ENCODE results near the gene MPIG6B. TPM values are rescaled to one million over a fixed set of nuclear protein-coding genes. Genes with fewer than 3 reads are reported as not detected.

Gene MPIG6B
- polyA plus RNA-seq, 1 donor: 0.88 TPM

DNA sequence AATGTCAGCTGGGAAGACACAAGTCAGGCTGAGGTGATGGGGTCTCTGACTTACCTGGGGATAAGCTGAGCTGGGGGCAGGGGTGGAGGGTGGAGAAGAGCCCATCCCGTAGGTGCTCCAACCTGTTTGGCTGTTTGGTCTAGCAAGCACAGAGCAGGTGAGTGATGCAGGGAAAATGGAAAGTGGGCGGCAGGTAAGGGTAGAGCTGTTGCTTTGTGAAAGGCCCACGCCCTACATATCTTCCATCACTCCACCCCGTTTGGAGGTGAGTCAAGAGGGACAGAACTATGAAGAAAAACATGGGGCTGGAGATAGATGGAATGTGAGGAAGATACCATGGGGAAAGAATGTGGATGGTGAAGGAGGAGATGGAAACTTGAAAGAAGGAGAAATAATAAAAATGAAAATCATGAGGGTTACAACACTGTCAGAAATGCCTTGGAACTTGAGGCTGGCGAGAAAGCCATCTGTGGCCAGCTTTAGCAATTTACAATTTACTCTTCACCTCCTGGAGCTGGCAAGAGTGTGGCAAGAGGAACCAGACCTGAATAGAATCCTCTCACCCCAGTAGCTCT is 2.9 kb upstream of the MPIG6B start:
- Histone ChIP-seq H3K9me3 (ENCODE audit: control insufficient read depth, low read depth, low read length) (peaks cover 2% of the 10 kb centered on the region), H3K36me3 (ENCODE audit: control insufficient read depth, insufficient read depth, low read length) (no peaks in the 10 kb centered on the region), H3K27ac (ENCODE audit: low read length) (no peak overlapping the region), H3K27me3 (ENCODE audit: control insufficient read depth, insufficient read depth, low read length) (no peaks in the 10 kb centered on the region), H3K4me1 (ENCODE audit: control insufficient read depth, insufficient read depth, low read length) (peaks cover 7% of the 10 kb centered on the region), H3K4me3 (ENCODE audit: low read length) (no peak overlapping the region)
- DNase-seq: no peak
- WGBS (ENCODE audit: insufficient coverage, low lambda C conversion rate): 50% methylated on average over 1 of the region's 5 CpGs

DNA sequence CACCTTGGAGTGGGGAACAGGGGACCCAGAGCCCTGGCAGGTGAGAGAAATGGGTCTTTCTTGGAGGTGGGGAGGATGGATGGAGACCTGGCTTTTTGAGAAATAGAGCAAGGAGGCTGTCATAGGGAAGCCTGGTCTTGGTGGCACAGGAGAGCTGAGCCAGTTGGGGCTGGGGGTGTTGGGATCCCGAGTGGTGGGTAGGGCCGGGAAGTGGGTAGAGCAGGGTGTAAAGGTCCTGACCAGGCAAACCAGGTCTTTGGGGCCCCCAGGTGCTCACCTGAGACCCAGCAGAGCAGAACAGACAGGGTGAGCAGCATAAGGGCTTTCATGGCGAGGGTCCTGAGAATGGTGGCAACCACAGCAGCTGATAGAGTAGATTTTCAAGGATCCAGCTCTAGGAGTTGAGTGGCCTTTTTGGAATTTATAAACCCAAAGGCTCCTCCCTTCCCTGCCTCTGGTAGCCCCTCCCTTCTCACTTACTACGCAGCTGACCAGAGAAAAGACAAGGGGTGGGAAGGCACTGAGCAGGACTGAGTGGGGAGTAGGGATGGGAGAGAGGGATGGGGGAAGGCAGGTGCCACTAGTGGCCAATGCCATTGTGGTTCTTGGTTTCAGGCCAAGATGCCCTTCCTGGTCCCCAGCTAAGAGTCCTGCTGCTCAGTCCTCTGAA is 1.7 kb upstream of the MPIG6B start, which contains the start of gene LY6G6C:
TSS of gene LY6G6C (minus strand) at position 396 of the 670 bp plus-strand sequence. CDS start at position 329, 67 bp downstream.
- Histone ChIP-seq H3K9me3 (ENCODE audit: control insufficient read depth, low read depth, low read length) (peaks cover 2% of the 10 kb centered on the region), H3K27ac (ENCODE audit: low read length) (no peak within 1 kb of the TSS), H3K27me3 (ENCODE audit: control insufficient read depth, insufficient read depth, low read length) (no peaks in the 10 kb centered on the region), H3K4me1 (ENCODE audit: control insufficient read depth, insufficient read depth, low read length) (peaks cover 7% of the 10 kb centered on the region), H3K4me3 (ENCODE audit: low read length) (no peak within 1 kb of the TSS), H3K36me3 (ENCODE audit: control insufficient read depth, insufficient read depth, low read length) (peaks cover 11% of the 10 kb centered on the region)
- no peak for DNase-seq
- WGBS (ENCODE audit: insufficient coverage, low lambda C conversion rate): no CpG with 5 or more reads among the region's 4 CpGs

DNA sequence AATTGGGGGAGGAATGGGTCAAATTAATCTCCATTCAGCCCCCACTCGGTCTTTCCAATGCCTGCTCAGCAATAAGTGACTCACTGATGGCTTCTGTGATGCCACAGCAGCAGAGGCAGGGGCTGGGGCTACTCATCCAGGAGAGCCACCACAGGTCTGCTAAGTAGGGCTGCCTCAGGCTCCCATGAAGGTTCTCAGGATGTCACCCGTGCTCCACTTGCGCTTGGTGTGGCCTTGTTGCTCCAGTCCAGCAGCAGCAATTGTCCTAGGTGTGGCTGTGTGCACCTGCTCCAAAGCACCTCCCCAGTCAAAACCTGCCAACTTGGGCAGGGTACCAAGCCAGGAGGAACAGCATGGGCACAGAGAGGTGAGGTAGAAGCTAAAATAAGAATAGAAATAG is 1.0 kb upstream of the MPIG6B start:
- H3K4me1 ChIP-seq (ENCODE audit: control insufficient read depth, insufficient read depth, low read length): peaks cover 10% of the 10 kb centered on the region
- no peak overlapping the region for H3K27ac ChIP-seq (ENCODE audit: low read length)
- DNase-seq: no peak
- H3K27me3 ChIP-seq (ENCODE audit: control insufficient read depth, insufficient read depth, low read length): no peaks in the 10 kb centered on the region
- H3K36me3 ChIP-seq (ENCODE audit: control insufficient read depth, insufficient read depth, low read length): peaks cover 18% of the 10 kb centered on the region
- peaks cover 2% of the 10 kb centered on the region for H3K9me3 ChIP-seq (ENCODE audit: control insufficient read depth, low read depth, low read length)
- no peak overlapping the region for H3K4me3 ChIP-seq (ENCODE audit: low read length)
- WGBS (ENCODE audit: insufficient coverage, low lambda C conversion rate): no CpG with 5 or more reads among the region's 3 CpGs

DNA sequence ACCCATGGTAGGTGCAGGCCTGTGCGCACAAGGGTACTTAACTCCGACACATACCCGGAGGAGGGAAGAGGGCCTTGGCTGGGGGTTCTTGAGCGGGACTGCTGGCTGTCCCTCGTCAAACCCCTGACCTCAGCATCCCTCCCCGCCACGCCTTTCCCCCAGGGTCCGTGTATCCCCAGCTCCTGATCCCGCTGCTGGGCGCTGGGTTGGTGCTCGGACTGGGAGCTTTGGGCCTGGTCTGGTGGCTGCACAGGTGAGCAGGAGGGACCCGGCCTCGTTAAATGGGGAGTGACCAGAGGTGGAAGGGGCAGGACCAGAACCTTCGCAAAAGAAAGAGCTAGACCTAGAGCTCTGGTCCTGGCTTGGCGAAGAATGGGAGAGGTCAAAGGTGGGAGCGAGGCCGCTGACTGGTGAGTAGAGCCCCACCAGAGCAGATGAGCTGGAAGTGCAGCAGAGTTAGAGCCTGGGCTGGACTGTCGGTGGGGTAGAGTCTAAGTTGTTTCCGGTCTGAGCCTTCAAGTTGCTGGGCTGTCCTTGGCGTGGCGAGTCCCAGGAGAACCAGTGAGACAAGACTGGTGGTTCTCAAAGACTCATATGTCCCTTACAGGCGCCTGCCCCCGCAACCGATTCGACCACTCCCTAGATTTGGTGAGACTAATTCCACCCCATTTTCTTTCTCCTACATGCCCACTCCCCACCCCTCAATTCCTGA is 963 bp downstream of the MPIG6B start:
- WGBS (ENCODE audit: insufficient coverage, low lambda C conversion rate): 93% methylated on average over 4 of the region's 25 CpGs
- no peak overlapping the region for H3K4me3 ChIP-seq (ENCODE audit: low read length)
- no peak for DNase-seq
- H3K36me3 ChIP-seq (ENCODE audit: control insufficient read depth, insufficient read depth, low read length): peaks cover 27% of the 10 kb centered on the region
- peaks cover 2% of the 10 kb centered on the region for H3K9me3 ChIP-seq (ENCODE audit: control insufficient read depth, low read depth, low read length)
- H3K4me1 ChIP-seq (ENCODE audit: control insufficient read depth, insufficient read depth, low read length): peaks cover 15% of the 10 kb centered on the region
- H3K27me3 ChIP-seq (ENCODE audit: control insufficient read depth, insufficient read depth, low read length): no peaks in the 10 kb centered on the region
- no peak overlapping the region for H3K27ac ChIP-seq (ENCODE audit: low read length)

DNA sequence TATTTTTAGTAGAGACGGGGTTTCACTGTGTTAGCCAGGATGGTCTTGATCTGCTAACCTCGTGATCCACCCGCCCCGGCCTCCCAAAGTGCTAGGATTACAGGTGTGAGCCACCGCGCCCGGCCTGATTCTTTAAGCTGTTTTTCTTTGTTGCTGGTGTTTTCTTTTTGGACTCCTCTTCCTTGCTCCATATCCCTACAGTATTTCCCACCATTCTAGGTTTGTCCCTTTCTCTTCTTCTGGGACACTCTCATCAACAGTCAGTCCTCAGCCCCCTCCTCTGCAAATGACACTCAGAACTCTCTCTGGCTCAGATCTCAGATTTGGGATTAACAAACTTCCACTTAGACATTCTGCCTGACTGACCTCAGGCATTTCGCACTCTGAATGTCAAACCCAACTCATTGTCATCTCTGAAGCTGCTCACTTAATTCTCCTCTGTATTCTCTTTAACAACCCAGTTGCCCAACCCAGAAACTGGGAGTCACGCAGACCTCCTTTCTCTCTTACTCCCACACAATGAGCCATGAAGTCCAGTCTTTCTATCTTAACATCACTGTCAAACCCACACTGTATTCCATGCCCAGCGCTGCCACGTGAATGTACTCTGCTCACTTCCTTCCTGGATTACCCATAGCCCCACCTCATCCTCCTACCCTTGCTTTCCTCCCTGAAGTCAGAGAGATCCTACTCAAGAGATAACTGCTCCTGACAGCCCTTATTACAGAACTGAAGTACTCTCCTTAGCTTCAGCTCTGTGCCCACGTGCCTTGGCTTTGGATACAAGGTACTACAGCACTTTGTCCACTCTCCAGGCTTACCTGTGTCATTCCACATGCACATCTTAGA is 2.6 kb downstream of the MPIG6B start:
- no CpG with 5 or more reads among the region's 12 CpGs for WGBS (ENCODE audit: insufficient coverage, low lambda C conversion rate)
- Histone ChIP-seq H3K4me1 (ENCODE audit: control insufficient read depth, insufficient read depth, low read length) (peaks cover 18% of the 10 kb centered on the region), H3K9me3 (ENCODE audit: control insufficient read depth, low read depth, low read length) (peaks cover 2% of the 10 kb centered on the region), H3K27ac (ENCODE audit: low read length) (no peak overlapping the region), H3K27me3 (ENCODE audit: control insufficient read depth, insufficient read depth, low read length) (no peaks in the 10 kb centered on the region), H3K36me3 (ENCODE audit: control insufficient read depth, insufficient read depth, low read length) (peaks cover 32% of the 10 kb centered on the region), H3K4me3 (ENCODE audit: low read length) (no peak overlapping the region)
- no peak for DNase-seq

DNA sequence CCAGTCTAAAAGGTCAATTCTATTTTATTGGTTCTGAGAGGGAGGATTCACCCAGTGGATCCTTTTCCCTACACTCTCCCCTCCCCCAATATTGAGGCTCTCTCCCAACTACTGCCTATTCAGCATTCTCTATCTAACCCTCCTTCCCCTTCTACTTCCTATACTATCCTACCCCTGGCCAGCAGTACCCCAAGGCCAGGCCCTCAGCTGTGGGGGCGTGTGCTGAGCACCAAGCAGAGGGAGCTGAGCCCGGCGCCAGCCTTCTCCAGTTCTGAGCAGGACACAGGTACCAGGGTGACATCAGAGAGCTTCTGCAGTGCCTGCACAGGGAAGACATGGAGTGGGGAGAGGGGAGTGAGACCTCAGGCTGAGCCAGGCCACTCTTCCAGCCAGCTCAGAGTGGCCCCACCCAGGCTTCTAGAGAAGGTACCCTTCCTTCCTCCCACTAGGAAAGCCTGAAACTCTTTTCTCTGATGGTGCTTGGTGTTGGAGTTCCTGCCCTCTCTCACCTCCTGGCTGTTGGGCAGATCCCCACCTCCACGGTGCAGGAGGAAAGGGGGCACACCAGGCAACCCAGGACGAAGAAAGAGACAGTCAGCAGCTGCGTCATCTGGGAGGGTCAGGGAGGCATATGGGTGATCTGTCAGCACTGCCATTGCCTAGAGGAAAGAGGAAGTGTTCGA is 4.0 kb downstream of the MPIG6B start:
- Histone ChIP-seq H3K27me3 (ENCODE audit: control insufficient read depth, insufficient read depth, low read length) (no peaks in the 10 kb centered on the region), H3K4me3 (ENCODE audit: low read length) (no peak overlapping the region), H3K4me1 (ENCODE audit: control insufficient read depth, insufficient read depth, low read length) (peaks cover 20% of the 10 kb centered on the region), H3K27ac (ENCODE audit: low read length) (no peak overlapping the region), H3K36me3 (ENCODE audit: control insufficient read depth, insufficient read depth, low read length) (peaks cover 46% of the 10 kb centered on the region), H3K9me3 (ENCODE audit: control insufficient read depth, low read depth, low read length) (peaks cover 2% of the 10 kb centered on the region)
- no CpG with 5 or more reads among the region's 7 CpGs for WGBS (ENCODE audit: insufficient coverage, low lambda C conversion rate)
- no peak for DNase-seq

DNA sequence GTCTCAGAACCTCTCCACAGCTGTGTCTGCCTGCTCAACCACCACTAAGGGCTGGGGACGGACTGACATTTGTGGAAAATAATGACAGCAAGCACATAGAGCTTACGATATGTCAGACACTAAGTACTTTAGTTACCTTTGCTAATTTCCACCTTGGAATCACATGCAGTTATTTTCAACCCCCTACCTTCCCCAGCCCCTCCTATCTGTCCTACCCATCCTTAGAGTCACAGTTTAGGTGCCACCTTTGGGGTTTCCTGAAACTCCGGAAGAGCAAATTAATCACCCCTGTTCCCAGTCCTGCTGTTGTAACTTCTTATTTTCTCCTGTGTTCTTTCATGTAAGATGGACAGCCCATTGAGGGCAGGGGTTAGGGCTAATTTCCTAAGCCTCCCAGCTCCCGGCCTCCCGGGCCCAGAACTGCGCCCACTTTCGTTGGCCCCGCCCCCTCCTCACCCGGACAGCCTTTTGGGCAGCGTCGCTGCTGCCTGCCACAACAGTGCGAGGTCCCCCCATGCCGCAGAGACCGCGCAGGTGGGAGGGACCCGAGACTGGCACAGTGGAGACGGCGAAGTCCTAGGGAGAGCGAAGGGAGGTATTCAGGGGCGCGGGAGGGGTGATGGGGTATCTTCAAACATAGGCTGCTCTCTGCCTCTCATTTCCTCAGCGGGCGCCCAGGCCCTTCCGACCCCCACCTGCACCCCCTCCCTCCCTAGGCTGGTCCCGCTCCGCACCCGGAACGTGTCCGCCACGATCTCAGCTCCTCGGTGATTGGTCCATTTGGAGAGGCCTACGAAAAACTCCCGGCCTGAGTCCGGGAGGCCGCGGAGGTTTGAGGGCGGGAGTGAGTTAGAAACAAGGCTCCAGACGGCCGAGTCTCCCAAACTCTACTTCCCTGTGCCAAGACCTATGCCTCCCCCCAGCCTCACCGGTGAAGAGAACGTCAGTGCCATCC is 4.8 kb downstream of the MPIG6B start:
- no CpG with 5 or more reads among the region's 41 CpGs for WGBS (ENCODE audit: insufficient coverage, low lambda C conversion rate)
- H3K36me3 ChIP-seq (ENCODE audit: control insufficient read depth, insufficient read depth, low read length): peaks cover 52% of the 10 kb centered on the region
- peaks cover 20% of the 10 kb centered on the region for H3K4me1 ChIP-seq (ENCODE audit: control insufficient read depth, insufficient read depth, low read length)
- H3K27me3 ChIP-seq (ENCODE audit: control insufficient read depth, insufficient read depth, low read length): no peaks in the 10 kb centered on the region
- DNase-seq: no peak
- H3K9me3 ChIP-seq (ENCODE audit: control insufficient read depth, low read depth, low read length): peaks cover 2% of the 10 kb centered on the region
- H3K27ac ChIP-seq (ENCODE audit: low read length): no peak overlapping the region
- H3K4me3 ChIP-seq (ENCODE audit: low read length): peak overlapping the region; percentile 96

DNA sequence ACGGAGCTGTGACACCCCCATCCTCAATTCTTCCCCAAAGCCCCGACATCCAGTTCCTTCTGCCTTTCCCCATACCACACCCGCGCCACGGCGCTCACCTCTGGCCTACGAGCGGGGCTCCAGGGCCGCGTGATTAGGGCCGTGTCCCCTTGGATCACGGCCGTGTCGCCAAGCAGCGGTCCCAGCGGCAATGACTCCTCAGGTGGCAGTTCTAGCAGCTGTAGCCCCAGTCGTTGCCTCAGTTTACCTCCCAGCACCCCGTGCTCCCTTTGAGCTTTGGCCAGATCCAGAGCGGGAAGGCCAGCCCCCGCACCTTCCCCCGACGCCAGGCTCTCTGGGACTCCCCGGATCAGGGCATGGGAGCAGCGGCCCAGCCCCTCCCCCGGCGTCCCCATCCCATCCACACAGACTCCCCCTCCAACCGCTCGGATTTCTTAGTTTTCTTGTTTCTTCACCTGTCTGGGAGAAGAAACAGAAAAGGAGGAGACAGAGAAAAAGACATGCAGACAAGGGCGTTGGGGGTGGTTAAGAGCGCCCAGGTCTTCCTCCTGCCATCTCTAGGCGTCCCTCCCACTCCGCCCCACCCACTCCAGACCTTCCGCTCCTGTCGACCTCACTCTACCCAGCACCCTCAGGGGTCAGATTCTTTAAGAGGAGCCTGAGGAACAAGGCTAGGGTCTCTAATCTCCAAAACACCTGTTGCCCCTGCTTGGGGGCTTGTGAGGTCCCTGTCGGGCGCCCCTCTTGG is 5.8 kb downstream of the MPIG6B start, which contains the start of gene DDAH2:
TSS of gene DDAH2 (minus strand) at position 533 of the 748 bp plus-strand sequence. CDS start at position 395, 138 bp downstream.
- WGBS (ENCODE audit: insufficient coverage, low lambda C conversion rate): no CpG with 5 or more reads among the region's 36 CpGs
- Histone ChIP-seq H3K4me1 (ENCODE audit: control insufficient read depth, insufficient read depth, low read length) (peaks cover 24% of the 10 kb centered on the region), H3K9me3 (ENCODE audit: control insufficient read depth, low read depth, low read length) (no peaks in the 10 kb centered on the region), H3K4me3 (ENCODE audit: low read length) (peak within 1 kb of the TSS; percentile 96), H3K27me3 (ENCODE audit: control insufficient read depth, insufficient read depth, low read length) (no peaks in the 10 kb centered on the region), H3K27ac (ENCODE audit: low read length) (peak within 1 kb of the TSS; percentile 99), H3K36me3 (ENCODE audit: control insufficient read depth, insufficient read depth, low read length) (peaks cover 62% of the 10 kb centered on the region)
- DNase-seq: peak in 1 of 2 donors; percentile 35
